ENCODE measurements around the gene PPM1H.

DNA sequence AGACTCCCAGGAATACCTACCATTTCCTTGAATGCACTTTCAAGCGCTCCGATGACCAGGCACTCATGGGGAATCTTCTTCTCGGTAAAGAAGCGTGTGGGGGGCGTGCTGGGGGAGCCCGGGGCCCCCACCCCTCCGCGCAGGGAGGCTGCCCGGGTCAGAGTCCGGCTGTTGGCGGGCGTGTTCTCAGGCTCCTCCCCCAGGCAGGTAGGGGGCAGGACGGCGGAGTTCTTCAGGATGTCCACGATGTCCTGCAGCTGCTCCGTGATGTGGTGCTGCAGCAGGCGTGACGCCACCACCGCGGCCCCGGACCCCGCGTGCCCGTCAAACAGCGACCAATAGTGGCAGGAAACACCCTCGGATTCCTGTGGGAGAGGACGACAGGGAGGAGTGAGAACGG lies 133.2 kb downstream of the PPM1H start:
- TF ChIP-seq, protein P1, sequence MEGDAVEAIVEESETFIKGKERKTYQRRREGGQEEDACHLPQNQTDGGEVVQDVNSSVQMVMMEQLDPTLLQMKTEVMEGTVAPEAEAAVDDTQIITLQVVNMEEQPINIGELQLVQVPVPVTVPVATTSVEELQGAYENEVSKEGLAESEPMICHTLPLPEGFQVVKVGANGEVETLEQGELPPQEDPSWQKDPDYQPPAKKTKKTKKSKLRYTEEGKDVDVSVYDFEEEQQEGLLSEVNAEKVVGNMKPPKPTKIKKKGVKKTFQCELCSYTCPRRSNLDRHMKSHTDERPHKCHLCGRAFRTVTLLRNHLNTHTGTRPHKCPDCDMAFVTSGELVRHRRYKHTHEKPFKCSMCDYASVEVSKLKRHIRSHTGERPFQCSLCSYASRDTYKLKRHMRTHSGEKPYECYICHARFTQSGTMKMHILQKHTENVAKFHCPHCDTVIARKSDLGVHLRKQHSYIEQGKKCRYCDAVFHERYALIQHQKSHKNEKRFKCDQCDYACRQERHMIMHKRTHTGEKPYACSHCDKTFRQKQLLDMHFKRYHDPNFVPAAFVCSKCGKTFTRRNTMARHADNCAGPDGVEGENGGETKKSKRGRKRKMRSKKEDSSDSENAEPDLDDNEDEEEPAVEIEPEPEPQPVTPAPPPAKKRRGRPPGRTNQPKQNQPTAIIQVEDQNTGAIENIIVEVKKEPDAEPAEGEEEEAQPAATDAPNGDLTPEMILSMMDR (conservative IDR thresholded peaks at IDR 0.05 in 1 of 2, IDR thresholded peaks at IDR 0.05 in 1 of 2; ENCODE audit: extremely low read depth in 1 of 2, insufficient read depth in 1 of 2, low read depth in 1 of 2, low read length in 2 of 2): no peak
- TF ChIP-seq EZH2 (IDR thresholded peaks at IDR 0.05; ENCODE audit: borderline replicate concordance, low read length): no peak

Data from mammary epithelial cell (primary cell).